ENCODE measurements around the gene ARHGAP10.

ARHGAP10 gene

GRCh38 chr4:147753047-147753446 lies 21.2 kb downstream of the ARHGAP10 start:
- TF ChIP-seq, protein P1, sequence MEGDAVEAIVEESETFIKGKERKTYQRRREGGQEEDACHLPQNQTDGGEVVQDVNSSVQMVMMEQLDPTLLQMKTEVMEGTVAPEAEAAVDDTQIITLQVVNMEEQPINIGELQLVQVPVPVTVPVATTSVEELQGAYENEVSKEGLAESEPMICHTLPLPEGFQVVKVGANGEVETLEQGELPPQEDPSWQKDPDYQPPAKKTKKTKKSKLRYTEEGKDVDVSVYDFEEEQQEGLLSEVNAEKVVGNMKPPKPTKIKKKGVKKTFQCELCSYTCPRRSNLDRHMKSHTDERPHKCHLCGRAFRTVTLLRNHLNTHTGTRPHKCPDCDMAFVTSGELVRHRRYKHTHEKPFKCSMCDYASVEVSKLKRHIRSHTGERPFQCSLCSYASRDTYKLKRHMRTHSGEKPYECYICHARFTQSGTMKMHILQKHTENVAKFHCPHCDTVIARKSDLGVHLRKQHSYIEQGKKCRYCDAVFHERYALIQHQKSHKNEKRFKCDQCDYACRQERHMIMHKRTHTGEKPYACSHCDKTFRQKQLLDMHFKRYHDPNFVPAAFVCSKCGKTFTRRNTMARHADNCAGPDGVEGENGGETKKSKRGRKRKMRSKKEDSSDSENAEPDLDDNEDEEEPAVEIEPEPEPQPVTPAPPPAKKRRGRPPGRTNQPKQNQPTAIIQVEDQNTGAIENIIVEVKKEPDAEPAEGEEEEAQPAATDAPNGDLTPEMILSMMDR (IDR thresholded peaks at IDR 0.05; ENCODE audit: control extremely low read depth, extremely low read depth, low read depth, missing control alignments), result no peak
- POLR2A ChIA-PET, result no interaction called here
- DNase-seq (ENCODE audit: extremely low spot score), result no peak
- CTCF ChIA-PET, result interaction anchor here (1.5 to 3.3 kb wide), 2 partner anchors 14 to 234 kb away, joined by 3 to 12 read pairs; no protein-coding TSS in a partner anchor

- no peak for DNase-seq (ENCODE audit: extremely low spot score)
- CTCF ChIA-PET, result interaction anchor here (1.2 to 3.3 kb wide), 5 partner anchors 9 to 113 kb away, joined by 3 to 12 read pairs (median 3); no protein-coding TSS in a partner anchor
- TF ChIP-seq, protein P1 (IDR thresholded peaks at IDR 0.05; ENCODE audit: control extremely low read depth, extremely low read depth, low read depth, missing control alignments), result no peak
- POLR2A ChIA-PET, result no interaction called here
Measured at GRCh38 chr4:147754037-147754445, 22.2 kb downstream of the ARHGAP10 start.

DNA sequence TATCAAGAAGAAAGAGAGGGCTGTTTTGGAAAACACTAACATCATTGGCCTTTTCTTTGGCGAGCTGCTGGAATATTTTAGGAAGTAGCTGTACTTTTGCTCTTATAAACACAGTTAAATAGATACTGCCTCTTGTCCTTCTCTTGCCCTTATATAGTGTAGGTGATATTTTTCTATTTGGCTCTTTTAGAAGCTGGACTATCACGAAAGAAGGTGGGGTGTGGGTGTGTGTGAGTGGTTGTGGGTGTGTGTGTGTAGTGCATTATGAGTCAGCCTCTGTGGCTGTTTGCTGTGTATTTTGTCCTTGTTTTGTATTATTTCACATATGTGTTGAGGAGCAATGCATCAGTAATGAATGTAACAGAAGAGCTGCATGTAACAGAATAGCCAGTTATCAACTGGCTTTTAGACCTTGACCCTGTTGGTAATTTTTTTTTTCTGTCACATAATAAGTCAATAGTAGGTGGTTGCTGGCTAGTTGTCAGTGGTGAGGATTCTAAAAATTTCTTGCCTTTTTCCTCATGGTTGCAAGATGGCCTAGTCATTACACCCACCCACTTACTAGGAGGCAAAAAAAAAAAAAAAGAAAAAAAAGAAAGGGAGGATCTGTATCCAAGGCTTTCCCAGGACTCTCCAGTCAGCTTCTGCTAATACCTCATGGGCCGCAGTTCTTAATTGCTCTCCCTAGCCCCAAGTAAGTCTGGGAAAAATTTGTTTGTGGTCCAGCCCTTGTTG lies 23.8 kb downstream of the ARHGAP10 start:
- ChIA-PET POLR2A (no interaction called here), CTCF (interaction anchor here (1.1 to 3.3 kb wide), 4 partner anchors 11 to 91 kb away, joined by 3 to 12 read pairs (median 4); no protein-coding TSS in a partner anchor)
- TF ChIP-seq, protein P1 (IDR thresholded peaks at IDR 0.05; ENCODE audit: control extremely low read depth, extremely low read depth, low read depth, missing control alignments), result no peak
- no peak for DNase-seq (ENCODE audit: extremely low spot score)

- TF ChIP-seq, protein P1 (IDR thresholded peaks at IDR 0.05; ENCODE audit: control extremely low read depth, extremely low read depth, low read depth, missing control alignments), result no peak
- ChIA-PET CTCF (interaction anchor here (1.1 to 1.3 kb wide), 2 partner anchors 17 to 90 kb away, joined by 4 read pairs; no protein-coding TSS in a partner anchor), POLR2A (no interaction called here)
- no peak for DNase-seq (ENCODE audit: extremely low spot score)
Measured at GRCh38 chr4:147756417-147756816, 24.5 kb downstream of the ARHGAP10 start.

- TF ChIP-seq, protein P1 (IDR thresholded peaks at IDR 0.05; ENCODE audit: control extremely low read depth, extremely low read depth, low read depth, missing control alignments), result no peak
- ChIA-PET CTCF (no interaction called here), POLR2A (interaction anchor here (0.6 kb wide), 1 partner anchor 84 kb away, joined by 3 read pairs; no protein-coding TSS in a partner anchor)
- no peak for DNase-seq (ENCODE audit: extremely low spot score)
Measured at GRCh38 chr4:147760176-147760575, 28.3 kb downstream of the ARHGAP10 start.

GRCh38 chr4:147760695-147761094 lies 28.8 kb downstream of the ARHGAP10 start:
- CTCF ChIA-PET, result no interaction called here
- TF ChIP-seq, protein P1 (IDR thresholded peaks at IDR 0.05; ENCODE audit: control extremely low read depth, extremely low read depth, low read depth, missing control alignments), result no peak
- DNase-seq (ENCODE audit: extremely low spot score), result no peak
- POLR2A ChIA-PET, result interaction anchor here (0.6 kb wide), 1 partner anchor 83 kb away, joined by 3 read pairs; no protein-coding TSS in a partner anchor

Data from GM10248 (cell line).